HTERT RPE-1 (cell line): ENCODE results near the gene ARHGAP24.
"Not testable (repeated sequence)": the region's sequence is repeated elsewhere in the genome, so short reads cannot be mapped to it uniquely, and the experiment has no call there.

Experiments
- in situ Hi-C: fragments of 300-500 bp; cut with MboI; formaldehyde crosslinking; loops from 4 replicates; pipeline ENCODE4 v1.14.3; 2020; ENCODE audit warnings: low sequenced_read_pairs

ARHGAP24 gene

DNA sequence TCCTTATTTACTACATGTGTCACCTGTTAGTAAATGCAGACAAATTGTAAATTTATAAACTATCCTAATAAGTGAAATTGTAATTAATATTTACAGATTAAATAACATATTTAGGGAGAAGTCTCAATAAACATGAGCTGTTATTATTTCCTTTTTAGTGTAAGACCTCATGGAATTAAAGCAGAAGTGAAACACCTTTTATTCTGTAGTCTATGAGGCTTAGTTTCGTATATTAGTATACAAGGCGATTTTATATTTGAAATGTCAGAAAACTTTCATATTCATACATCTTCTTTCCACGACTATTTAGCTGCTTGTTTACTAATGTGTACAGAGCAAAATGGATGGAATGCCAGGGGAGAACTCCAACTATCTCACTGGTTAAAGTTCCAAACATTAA, 414.4 kb downstream of the ARHGAP24 start:
- in situ Hi-C loops: no loop called here

DNA sequence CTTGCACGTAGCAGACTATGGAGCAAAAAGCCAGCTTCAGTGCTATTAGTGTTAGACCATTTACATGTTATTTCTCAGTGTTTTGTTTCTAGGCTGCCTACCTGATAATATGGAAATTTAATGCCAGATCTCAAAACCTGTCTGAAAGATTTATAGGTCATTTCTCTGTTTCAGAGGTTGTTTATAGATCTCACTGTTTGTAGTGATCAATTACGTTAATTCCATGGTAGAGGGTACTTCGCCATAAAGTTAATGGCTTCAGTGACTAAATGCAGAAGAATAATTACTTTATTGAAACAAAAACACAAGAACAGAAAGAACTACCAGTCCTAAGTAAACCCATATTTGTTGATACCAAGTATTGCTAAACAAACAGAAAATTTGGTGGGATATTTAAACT, 420.8 kb downstream of the ARHGAP24 start:
- in situ Hi-C loops: no loop called here

DNA sequence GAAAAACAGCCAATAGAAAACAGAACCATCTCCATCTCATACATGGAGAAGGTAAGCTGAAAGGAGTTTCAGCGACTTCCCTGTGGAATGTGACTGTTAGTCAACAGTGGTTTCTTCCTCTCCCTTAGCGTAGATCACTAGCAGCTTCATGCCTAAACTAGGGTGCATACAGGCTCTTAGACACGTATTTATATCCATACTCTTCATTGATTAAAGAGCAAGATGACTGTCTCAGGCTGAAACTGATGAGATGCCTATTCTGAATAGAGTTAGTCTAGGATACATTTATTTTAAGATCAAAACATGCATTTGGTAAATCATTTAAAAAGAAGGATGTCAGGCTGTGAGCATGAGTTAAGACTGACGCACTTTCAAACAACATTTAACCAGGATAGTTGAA, 423.3 kb downstream of the ARHGAP24 start:
- in situ Hi-C loops: no loop called here

DNA sequence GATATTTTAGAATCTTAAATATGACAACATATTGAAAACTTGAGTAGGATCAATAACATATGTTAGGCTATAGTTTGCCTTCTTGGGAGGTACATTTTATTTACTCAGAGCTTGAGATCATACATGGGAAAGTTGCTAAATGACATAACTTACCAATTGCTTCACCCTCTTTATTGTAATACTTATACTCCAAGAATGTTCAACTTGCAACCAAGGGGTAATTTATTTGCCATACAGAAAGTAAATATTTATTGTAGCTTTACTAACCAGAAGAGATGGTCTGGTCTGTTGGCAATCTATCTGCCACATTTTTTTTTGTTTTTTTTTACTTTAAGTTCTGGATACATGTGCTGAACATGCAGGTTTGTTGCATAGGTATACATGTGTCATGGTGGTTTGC, 426.6 kb downstream of the ARHGAP24 start:
- in situ Hi-C loops: no loop called here

DNA sequence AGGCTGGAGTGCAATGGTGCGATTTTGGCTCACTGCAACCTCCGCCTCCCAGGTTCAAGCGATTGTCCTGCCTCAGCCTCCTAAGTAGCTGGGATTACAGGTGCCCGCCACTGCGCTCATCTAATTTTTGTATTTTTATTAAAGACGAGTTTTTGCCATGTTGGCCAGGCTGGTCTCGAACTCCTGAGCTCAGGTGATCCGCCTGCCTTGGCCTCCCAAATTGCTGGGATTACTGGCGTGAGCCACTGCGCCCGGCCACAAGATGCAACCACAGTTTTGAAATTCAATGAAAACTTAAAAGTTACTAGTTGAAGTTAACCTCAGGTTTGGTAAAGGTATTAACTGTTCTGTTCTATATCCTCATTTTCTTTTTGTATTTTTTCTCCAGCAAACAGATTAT, 427.7 kb downstream of the ARHGAP24 start:
- in situ Hi-C loops: not testable (repeated sequence)

- in situ Hi-C loops: no loop called here
Measured at GRCh38 chr4:85905761-85906160, 430.8 kb downstream of the ARHGAP24 start.

DNA sequence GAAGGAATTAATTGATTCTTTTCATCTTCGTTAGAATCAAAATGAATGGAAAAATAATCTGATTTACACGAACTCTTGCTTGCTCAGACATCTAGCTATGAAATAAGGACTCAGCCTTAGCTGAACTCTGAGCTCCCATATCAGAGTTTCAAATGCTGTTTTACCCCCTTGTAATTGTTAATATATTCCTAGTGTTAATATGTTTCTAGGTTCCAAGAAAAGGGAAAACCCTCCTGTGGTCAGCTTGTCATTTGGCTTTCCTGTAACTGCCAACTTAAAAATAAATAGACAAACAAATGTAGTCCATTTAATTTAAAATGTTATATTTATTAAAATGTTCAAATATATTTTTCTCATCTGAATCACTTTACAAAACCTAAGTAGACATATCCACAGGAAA, 432.1 kb downstream of the ARHGAP24 start:
- in situ Hi-C loops: no loop called here

DNA sequence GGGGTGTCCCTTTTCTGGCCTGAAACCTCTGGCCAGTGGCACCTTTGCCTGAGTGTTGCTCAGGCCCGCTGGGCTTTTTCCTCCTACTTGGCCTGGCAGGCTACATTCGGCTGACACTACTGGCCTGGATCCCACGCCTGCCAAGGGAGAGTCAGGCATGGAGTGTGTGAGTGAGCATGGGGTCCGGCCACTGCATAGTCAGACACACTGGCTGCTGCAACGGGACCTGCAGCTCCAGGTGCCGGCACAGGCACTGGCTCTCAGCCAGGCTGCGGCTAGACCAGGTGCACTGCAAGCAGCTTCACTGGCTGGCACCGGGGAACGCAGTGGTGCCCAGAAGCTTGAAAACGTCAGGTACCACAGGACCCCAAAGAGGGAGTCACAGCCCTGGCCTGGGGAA, 434.9 kb downstream of the ARHGAP24 start:
- in situ Hi-C loops: no loop called here

DNA sequence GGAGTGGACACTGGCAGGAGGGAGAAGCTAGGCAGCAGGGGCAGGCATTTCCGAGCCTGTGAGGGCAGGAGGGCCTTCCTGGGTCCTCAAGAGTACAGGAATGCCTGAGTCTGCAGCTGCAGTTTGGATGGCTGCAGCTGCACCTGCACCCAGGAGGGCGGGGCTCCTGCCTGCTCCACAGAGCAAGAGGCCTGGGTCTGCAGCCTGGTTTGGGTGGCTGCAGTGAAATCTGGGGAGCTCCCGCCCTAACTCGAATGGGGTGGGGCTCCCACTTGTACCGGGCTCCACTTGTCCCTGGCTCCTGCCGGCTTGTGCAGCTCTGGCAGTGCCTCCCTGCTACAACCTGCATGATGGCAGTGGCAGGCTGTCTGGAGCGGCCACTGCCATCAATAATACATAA, 436.0 kb downstream of the ARHGAP24 start:
- in situ Hi-C loops: no loop called here

- in situ Hi-C loops: no loop called here
Measured at GRCh38 chr4:85913931-85914694, 439.2 kb downstream of the ARHGAP24 start.

GRCh38 chr4:85915570-85915969, 440.6 kb downstream of the ARHGAP24 start:
- in situ Hi-C loops: not testable (repeated sequence)

DNA sequence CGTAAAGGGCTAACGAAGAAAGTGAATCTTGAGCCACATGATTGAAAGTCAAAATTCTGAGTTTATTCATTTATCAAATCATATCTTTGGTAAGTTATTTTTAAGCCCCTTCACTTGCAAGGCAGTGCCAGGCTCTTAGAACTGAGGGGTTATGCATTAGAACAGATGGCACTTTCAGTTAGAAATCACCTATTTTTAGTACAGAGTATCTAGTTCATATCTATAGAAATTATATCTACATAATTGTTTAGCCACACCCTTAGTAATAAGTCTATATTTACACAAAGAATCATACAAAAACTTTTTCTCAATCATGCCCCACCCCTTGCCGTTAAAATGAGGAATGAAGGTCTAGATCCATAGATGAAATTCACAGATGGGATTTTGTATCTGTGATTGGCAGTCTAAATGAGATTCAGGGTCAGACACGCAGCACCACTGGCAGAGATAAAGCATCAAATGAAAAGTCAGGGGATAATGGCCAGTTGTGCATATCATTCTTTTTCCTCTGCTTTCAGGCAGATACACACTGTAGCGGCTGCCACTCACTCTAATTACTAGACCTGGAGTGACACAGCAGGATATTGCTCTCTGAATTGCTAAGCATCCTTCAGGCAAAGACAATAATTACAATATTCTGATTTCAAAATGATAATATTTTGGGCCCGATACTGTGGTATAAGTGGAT, 444.4 kb downstream of the ARHGAP24 start:
- in situ Hi-C loops: no loop called here

DNA sequence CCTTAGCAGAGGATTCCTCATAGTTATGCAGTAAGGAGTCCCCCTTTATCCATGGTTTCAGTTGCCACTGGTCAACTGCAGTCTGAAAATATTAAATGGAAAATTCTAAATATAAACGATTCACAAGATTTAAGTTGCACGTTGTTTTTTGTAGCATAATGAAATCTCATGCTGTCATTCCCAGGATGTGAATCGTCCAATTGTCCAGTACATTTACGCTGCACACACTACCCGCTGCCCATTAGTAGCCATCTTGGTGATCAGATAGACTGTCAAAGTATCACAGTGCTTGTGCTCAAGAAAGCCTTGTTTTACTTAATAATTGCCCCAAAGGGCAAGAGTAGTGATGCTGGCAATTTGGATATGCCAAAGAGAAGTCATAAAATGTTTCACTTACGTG, 450.1 kb downstream of the ARHGAP24 start:
- in situ Hi-C loops: no loop called here

DNA sequence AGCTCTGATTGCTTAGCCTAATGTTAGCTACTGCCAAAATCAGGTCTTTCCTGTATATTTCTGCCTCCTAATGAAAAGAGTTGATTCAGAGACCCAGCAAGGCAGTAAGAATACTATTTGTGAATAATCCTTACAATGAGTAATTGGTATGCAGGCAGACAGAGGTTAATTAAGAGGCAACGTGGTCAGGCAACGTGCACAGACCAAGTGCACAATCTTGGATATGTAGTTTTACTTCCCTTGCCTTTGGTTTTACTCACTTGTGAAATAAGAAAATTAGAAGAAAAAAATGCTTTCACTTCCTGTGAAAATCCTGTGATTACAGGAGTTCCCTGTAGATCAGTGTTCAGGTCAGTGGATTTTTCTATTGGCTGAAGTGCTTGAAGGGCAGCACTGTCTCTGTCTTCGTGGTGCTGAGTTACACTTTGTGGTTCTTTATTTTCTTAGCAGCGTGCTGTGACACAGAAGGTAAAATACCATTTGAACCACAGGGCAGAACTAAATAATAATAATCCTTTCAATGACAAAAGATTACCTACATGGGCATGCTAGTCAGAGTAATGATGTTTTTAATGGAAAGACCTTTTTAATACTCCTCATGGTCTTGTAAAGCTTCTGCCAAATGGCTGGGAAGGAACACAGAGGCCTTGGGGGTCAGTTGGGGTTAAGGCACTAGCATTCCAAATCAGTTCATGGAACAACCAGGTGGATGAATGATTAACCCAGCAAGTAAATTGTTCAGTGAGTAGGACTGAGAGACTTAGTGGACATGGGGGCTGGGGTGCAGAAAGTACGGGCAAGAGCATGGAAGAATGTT, 454.0 kb downstream of the ARHGAP24 start:
- in situ Hi-C loops: no loop called here

- in situ Hi-C loops: no loop called here
Measured at GRCh38 chr4:85929961-85930665, 455.2 kb downstream of the ARHGAP24 start.

DNA sequence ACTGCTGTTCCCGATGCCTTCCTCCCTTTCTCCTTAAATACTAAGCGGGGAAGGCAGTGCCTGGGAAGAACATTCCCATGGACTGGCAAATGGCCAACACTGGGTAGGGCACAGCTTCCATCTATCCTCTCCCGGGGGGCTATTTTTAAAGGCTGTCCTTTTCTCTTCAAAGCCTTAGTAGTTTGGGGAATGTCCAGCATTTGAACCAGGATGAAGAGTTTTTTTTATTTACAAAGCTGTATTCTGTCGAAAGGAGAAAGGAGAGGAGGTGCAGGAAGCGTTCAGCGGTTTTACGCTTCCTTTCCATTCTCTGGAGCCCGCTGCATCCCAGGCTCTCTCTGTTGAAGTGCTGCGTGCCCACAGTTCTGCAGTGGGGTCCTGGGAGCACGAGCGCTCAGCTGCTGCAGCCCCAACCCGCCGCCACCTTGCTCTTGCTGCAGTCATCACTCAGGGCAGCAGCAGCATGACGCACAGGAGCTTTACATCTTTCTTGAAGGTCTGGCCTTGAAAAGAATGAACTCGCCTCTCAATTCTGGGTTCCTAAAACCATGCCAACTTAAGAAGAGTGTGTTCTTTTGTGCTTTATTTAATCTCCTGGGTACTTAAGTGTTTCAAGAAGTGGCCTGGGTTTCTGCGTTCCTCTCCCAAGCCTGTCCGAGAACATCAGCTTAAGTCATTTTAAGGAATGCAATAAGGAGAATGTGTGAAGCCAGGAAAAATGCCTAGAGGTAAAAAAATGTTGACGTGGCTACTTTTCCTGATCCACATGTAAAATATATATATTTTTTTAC, 457.7 kb downstream of the ARHGAP24 start:
- in situ Hi-C loops: no loop called here

- in situ Hi-C loops: no loop called here
Measured at GRCh38 chr4:85933291-85933640, 458.3 kb downstream of the ARHGAP24 start.

GRCh38 chr4:85937507-85937906, 462.6 kb downstream of the ARHGAP24 start:
- in situ Hi-C loops: no loop called here

DNA sequence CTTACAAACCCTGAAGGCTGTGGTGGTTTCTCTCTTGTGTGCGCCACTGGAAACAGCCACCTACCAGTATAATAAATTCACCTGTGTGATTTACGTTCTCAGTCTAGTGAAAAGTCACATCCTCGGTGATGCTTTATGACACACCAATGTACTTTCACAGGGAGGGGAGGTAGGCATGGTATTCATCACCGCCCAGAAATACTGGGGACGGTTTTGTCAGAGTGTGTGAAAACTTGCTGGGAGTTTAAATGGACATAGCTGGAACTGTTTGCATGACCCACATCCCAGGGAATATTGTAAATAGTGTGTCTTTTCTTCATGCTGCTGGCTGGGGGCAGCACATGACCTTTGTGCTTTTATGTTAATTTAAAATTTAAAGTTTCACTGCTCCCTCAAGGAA, 463.1 kb downstream of the ARHGAP24 start:
- in situ Hi-C loops: no loop called here

DNA sequence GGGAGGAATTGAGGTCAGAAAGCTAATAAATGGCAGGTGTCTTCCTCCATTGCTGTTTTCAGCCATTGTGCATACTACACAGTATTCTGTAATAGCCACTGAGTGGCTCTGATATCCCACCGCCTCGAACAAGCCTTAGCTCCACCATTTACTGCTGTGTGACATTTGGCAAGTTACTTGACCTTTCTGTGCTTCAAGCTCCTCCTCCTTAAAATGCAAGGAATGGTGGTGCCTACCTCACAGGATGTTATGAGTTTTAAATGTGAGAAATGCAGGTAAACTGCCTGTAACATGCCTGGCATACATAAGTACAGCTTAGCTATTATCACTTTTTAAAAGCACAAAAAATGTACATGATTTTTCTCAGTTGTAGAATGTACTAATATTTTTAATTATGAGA, 464.0 kb downstream of the ARHGAP24 start:
- in situ Hi-C loops: no loop called here
